Dendritic cell treated with granulocyte-macrophage colony-stimulating factor and Interleukin-4, amounts not matched to agents 40 ng/mL and 50 ng/mL, for 4 days (primary cell): ENCODE results near the gene MYO5C.

ENCODE experiments used
- H3K27ac Mint-ChIP-seq: one replicate; pipeline ENCODE4 v1.8.0; 2022; ENCODE audit warnings: mild to moderate bottlenecking, mixed read lengths
- H3K27me3 Mint-ChIP-seq: one replicate; pipeline ENCODE4 v1.8.0; 2022; ENCODE audit warnings: mild to moderate bottlenecking, mixed read lengths
- H3K36me3 Mint-ChIP-seq: one replicate; pipeline ENCODE4 v1.8.0; 2022; ENCODE audit warnings: low read depth, mixed read lengths
- H3K4me1 Mint-ChIP-seq: one replicate; pipeline ENCODE4 v1.8.0; 2022; ENCODE audit warnings: low read depth, mixed read lengths
- H3K4me3 Mint-ChIP-seq: one replicate; pipeline ENCODE4 v1.8.0; 2022; ENCODE audit warnings: mild to moderate bottlenecking, moderate library complexity, mixed read lengths
- H3K9me3 Mint-ChIP-seq: one replicate; pipeline ENCODE4 v1.8.0; 2022; ENCODE audit warnings: mixed read lengths
- intact Hi-C: fragments of 100-400 bp; cut with micrococcal nuclease; formaldehyde crosslinking; loops from one replicate; pipeline ENCODE4 v1.15.0; 2022

MYO5C gene

DNA sequence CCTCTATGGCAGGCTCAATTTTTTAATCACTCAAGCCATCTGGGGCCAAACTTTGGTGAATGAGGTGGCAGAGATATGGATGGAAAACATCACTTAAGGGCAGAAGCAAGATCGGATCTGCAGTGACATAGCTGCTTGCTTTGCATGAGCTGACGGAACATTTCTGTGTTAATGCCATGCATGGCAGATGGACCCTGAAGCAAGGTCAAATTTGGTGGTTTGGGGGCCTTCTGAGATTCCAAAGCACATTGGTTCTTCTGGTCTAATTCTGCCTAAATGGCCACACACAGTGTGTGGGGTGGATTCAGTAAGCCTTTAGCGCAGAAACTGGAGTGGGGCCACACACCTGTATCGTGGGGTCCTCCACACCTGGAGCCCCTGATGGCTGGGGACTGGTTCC lies 144.7 kb downstream of the MYO5C start:
- Mint-ChIP-seq H3K27me3 (no peaks in the 10 kb centered on the region), H3K4me3 (no peak overlapping the region), H3K27ac (no peak overlapping the region), H3K36me3 (no peaks in the 10 kb centered on the region), H3K4me1 (peaks cover 9% of the 10 kb centered on the region), H3K9me3 (no peaks in the 10 kb centered on the region)
- intact Hi-C loops = no loop called here

- Mint-ChIP-seq H3K9me3 (no peaks in the 10 kb centered on the region), H3K27ac (no peak overlapping the region), H3K4me1 (peaks cover 8% of the 10 kb centered on the region), H3K27me3 (no peaks in the 10 kb centered on the region), H3K36me3 (no peaks in the 10 kb centered on the region), H3K4me3 (no peak overlapping the region)
- intact Hi-C loops = no loop called here
Observed at GRCh38 chr15:52150043-52150825, 145.4 kb downstream of the MYO5C start.

DNA sequence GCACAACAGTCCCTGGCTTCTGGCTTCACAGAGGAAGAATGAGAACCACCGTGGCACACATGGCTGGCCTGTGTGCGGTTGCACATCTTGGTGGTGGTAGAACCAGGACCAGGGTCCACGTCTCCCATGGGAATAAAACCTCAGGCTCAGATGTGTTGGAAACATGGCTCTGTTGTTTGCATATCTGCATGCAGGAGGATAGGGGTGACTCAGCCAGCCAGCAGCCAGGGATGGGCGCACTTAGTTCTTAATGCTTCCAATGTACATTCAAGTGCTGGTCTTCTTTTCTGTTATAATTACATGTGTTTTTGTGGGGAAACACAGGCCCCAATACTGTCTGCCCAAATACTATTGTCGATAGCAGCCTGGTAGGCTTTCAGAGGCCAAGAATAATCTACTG lies 147.2 kb downstream of the MYO5C start:
- Mint-ChIP-seq H3K4me1 (no peaks in the 10 kb centered on the region), H3K27ac (no peak overlapping the region), H3K27me3 (no peaks in the 10 kb centered on the region), H3K4me3 (no peak overlapping the region), H3K9me3 (no peaks in the 10 kb centered on the region), H3K36me3 (no peaks in the 10 kb centered on the region)
- intact Hi-C loops = no loop called here

- H3K9me3 Mint-ChIP-seq = no peaks in the 10 kb centered on the region
- intact Hi-C loops = no loop called here
- H3K27ac Mint-ChIP-seq = no peak overlapping the region
- no peaks in the 10 kb centered on the region for H3K4me1 Mint-ChIP-seq
- H3K27me3 Mint-ChIP-seq = no peaks in the 10 kb centered on the region
- no peak overlapping the region for H3K4me3 Mint-ChIP-seq
- no peaks in the 10 kb centered on the region for H3K36me3 Mint-ChIP-seq
Observed at GRCh38 chr15:52146776-52147175, 148.8 kb downstream of the MYO5C start.

DNA sequence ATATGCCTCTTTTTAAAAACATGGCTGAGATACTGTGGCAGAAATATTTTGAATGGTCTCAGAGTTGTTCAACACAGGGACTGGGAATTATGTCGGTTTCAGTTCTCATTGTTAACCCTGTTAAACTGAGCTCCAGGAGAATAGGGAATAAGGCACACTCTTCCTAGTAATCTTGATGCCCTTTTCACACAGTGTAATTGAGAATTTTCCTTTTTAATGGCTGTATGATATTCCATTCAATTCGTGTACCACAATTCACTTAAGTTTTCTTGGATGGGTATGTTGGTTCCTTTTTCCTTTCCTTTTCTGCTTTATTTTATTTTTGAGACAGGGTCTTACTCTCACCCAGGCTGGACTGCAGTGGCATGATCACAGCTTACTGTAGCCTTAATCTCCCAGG lies 149.3 kb downstream of the MYO5C start:
- no peaks in the 10 kb centered on the region for H3K36me3 Mint-ChIP-seq
- intact Hi-C loops = no loop called here
- H3K9me3 Mint-ChIP-seq = no peaks in the 10 kb centered on the region
- H3K27me3 Mint-ChIP-seq = no peaks in the 10 kb centered on the region
- no peaks in the 10 kb centered on the region for H3K4me1 Mint-ChIP-seq
- H3K4me3 Mint-ChIP-seq = no peak overlapping the region
- H3K27ac Mint-ChIP-seq = no peak overlapping the region

GRCh38 chr15:52144656-52145178 lies 150.9 kb downstream of the MYO5C start:
- peaks cover 8% of the 10 kb centered on the region for H3K4me1 Mint-ChIP-seq
- H3K27me3 Mint-ChIP-seq = no peaks in the 10 kb centered on the region
- no peaks in the 10 kb centered on the region for H3K36me3 Mint-ChIP-seq
- H3K27ac Mint-ChIP-seq = no peak overlapping the region
- H3K4me3 Mint-ChIP-seq = no peak overlapping the region
- H3K9me3 Mint-ChIP-seq = no peaks in the 10 kb centered on the region
- intact Hi-C loops = no loop called here

DNA sequence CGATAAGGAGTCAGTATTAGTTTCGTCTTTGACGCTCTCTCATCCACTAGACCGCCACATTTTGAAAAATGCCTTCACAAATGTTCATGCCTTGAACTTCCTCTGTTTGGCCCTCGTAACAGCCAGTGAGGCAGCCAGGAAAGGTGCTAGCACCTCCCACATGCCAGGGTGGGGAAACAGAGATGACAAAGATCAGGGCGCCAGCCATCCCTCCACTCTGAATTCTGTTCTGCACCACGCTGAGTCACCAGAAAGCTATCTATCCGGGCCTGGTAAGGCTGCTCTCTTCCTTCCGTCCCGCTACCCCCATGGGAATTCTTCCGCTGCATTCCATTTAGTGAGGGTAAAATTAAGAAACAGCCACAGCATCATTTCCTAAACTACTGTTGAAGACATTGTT lies 151.7 kb downstream of the MYO5C start:
- Mint-ChIP-seq H3K9me3 (no peaks in the 10 kb centered on the region), H3K27me3 (no peaks in the 10 kb centered on the region), H3K27ac (no peak overlapping the region), H3K4me3 (no peak overlapping the region), H3K4me1 (peaks cover 13% of the 10 kb centered on the region), H3K36me3 (no peaks in the 10 kb centered on the region)
- intact Hi-C loops = no loop called here
